ENCODE measurements around the gene TRIP12.
"Not testable (repeated sequence)": the region's sequence is repeated elsewhere in the genome, so short reads cannot be mapped to it uniquely, and the experiment has no call there.

TRIP12 gene

GRCh38 chr2:229732897-229733296 lies 188.9 kb downstream of the TRIP12 start:
- H3K27me3 ChIP-seq (ENCODE audit: control insufficient read depth, insufficient read depth, low read length): no peaks in the 10 kb centered on the region
- peaks cover 11% of the 10 kb centered on the region for H3K9me3 ChIP-seq (ENCODE audit: control insufficient read depth, insufficient read depth, low read depth, low read length)
- peaks cover 23% of the 10 kb centered on the region for H3K4me1 ChIP-seq (ENCODE audit: control insufficient read depth, insufficient read depth, low read length)
- H3K27ac ChIP-seq (ENCODE audit: low read depth, low read length): no peak overlapping the region
- no peaks in the 10 kb centered on the region for H3K36me3 ChIP-seq (ENCODE audit: control insufficient read depth, insufficient read depth, low read length)
- no peak overlapping the region for H3K4me3 ChIP-seq (ENCODE audit: low read depth, low read length)
- H3K9ac ChIP-seq (ENCODE audit: low read length): no peak overlapping the region

- Histone ChIP-seq H3K4me1 (ENCODE audit: control insufficient read depth, insufficient read depth, low read length) (peaks cover 23% of the 10 kb centered on the region), H3K9ac (ENCODE audit: low read length) (no peak overlapping the region), H3K4me3 (ENCODE audit: low read depth, low read length) (no peak overlapping the region), H3K27ac (ENCODE audit: low read depth, low read length) (no peak overlapping the region), H3K27me3 (ENCODE audit: control insufficient read depth, insufficient read depth, low read length) (no peaks in the 10 kb centered on the region), H3K36me3 (ENCODE audit: control insufficient read depth, insufficient read depth, low read length) (no peaks in the 10 kb centered on the region), H3K9me3 (ENCODE audit: control insufficient read depth, insufficient read depth, low read depth, low read length) (peaks cover 8% of the 10 kb centered on the region)
Observed at GRCh38 chr2:229731916-229732315, 189.9 kb downstream of the TRIP12 start.

- Histone ChIP-seq H3K27me3 (ENCODE audit: control insufficient read depth, insufficient read depth, low read length) (no peaks in the 10 kb centered on the region), H3K36me3 (ENCODE audit: control insufficient read depth, insufficient read depth, low read length) (no peaks in the 10 kb centered on the region), H3K27ac (ENCODE audit: low read depth, low read length) (no peak overlapping the region), H3K9me3 (ENCODE audit: control insufficient read depth, insufficient read depth, low read depth, low read length) (peaks cover 5% of the 10 kb centered on the region; the same call in 1 of the 2 replicates), H3K9ac (ENCODE audit: low read length) (no peak overlapping the region), H3K4me3 (ENCODE audit: low read depth, low read length) (no peak overlapping the region), H3K4me1 (ENCODE audit: control insufficient read depth, insufficient read depth, low read length) (peaks cover 23% of the 10 kb centered on the region)
Observed at GRCh38 chr2:229731363-229731762, 190.4 kb downstream of the TRIP12 start.

GRCh38 chr2:229728370-229728769 lies 193.4 kb downstream of the TRIP12 start:
- H3K27ac ChIP-seq (ENCODE audit: low read depth, low read length): no peak overlapping the region
- no peaks in the 10 kb centered on the region for H3K36me3 ChIP-seq (ENCODE audit: control insufficient read depth, insufficient read depth, low read length)
- no peak overlapping the region for H3K9ac ChIP-seq (ENCODE audit: low read length)
- H3K4me1 ChIP-seq (ENCODE audit: control insufficient read depth, insufficient read depth, low read length): peaks cover 9% of the 10 kb centered on the region
- H3K9me3 ChIP-seq (ENCODE audit: control insufficient read depth, insufficient read depth, low read depth, low read length): no peaks in the 10 kb centered on the region
- no peak overlapping the region for H3K4me3 ChIP-seq (ENCODE audit: low read depth, low read length)
- no peaks in the 10 kb centered on the region for H3K27me3 ChIP-seq (ENCODE audit: control insufficient read depth, insufficient read depth, low read length)

- H3K9me3 ChIP-seq (ENCODE audit: control insufficient read depth, insufficient read depth, low read depth, low read length): no peaks in the 10 kb centered on the region
- no peak overlapping the region for H3K9ac ChIP-seq (ENCODE audit: low read length)
- no peak overlapping the region for H3K27ac ChIP-seq (ENCODE audit: low read depth, low read length)
- no peaks in the 10 kb centered on the region for H3K36me3 ChIP-seq (ENCODE audit: control insufficient read depth, insufficient read depth, low read length)
- no peaks in the 10 kb centered on the region for H3K27me3 ChIP-seq (ENCODE audit: control insufficient read depth, insufficient read depth, low read length)
- peaks cover 3% of the 10 kb centered on the region for H3K4me1 ChIP-seq (ENCODE audit: control insufficient read depth, insufficient read depth, low read length)
- H3K4me3 ChIP-seq (ENCODE audit: low read depth, low read length): no peak overlapping the region
Observed at GRCh38 chr2:229726643-229727042, 195.2 kb downstream of the TRIP12 start.

- no peak overlapping the region for H3K9ac ChIP-seq (ENCODE audit: low read length)
- H3K9me3 ChIP-seq (ENCODE audit: control insufficient read depth, insufficient read depth, low read depth, low read length): no peaks in the 10 kb centered on the region
- no peaks in the 10 kb centered on the region for H3K36me3 ChIP-seq (ENCODE audit: control insufficient read depth, insufficient read depth, low read length)
- H3K4me1 ChIP-seq (ENCODE audit: control insufficient read depth, insufficient read depth, low read length): no peaks in the 10 kb centered on the region
- H3K27me3 ChIP-seq (ENCODE audit: control insufficient read depth, insufficient read depth, low read length): no peaks in the 10 kb centered on the region
- no peak overlapping the region for H3K4me3 ChIP-seq (ENCODE audit: low read depth, low read length)
- H3K27ac ChIP-seq (ENCODE audit: low read depth, low read length): no peak overlapping the region
Observed at GRCh38 chr2:229725716-229726574, 195.9 kb downstream of the TRIP12 start.

- H3K4me3 ChIP-seq (ENCODE audit: low read depth, low read length); H3K4me1 ChIP-seq (ENCODE audit: control insufficient read depth, insufficient read depth, low read length); H3K9ac ChIP-seq (ENCODE audit: low read length); H3K27ac ChIP-seq (ENCODE audit: low read depth, low read length); H3K9me3 ChIP-seq (ENCODE audit: control insufficient read depth, insufficient read depth, low read depth, low read length); H3K36me3 ChIP-seq (ENCODE audit: control insufficient read depth, insufficient read depth, low read length); H3K27me3 ChIP-seq (ENCODE audit: control insufficient read depth, insufficient read depth, low read length): not testable (repeated sequence)
Observed at GRCh38 chr2:229723192-229723591, 198.6 kb downstream of the TRIP12 start.

- H3K27ac ChIP-seq (ENCODE audit: low read depth, low read length): no peak overlapping the region
- no peak overlapping the region for H3K9ac ChIP-seq (ENCODE audit: low read length)
- H3K9me3 ChIP-seq (ENCODE audit: control insufficient read depth, insufficient read depth, low read depth, low read length): no peaks in the 10 kb centered on the region
- H3K4me1 ChIP-seq (ENCODE audit: control insufficient read depth, insufficient read depth, low read length): no peaks in the 10 kb centered on the region; the same call in 1 of the 2 replicates
- peaks cover 37% of the 10 kb centered on the region for H3K27me3 ChIP-seq (ENCODE audit: control insufficient read depth, insufficient read depth, low read length)
- H3K36me3 ChIP-seq (ENCODE audit: control insufficient read depth, insufficient read depth, low read length): no peaks in the 10 kb centered on the region
- no peak overlapping the region for H3K4me3 ChIP-seq (ENCODE audit: low read depth, low read length)
Observed at GRCh38 chr2:229719926-229720647, 201.7 kb downstream of the TRIP12 start.

GRCh38 chr2:229718057-229718456 lies 203.8 kb downstream of the TRIP12 start:
- Histone ChIP-seq H3K9ac (ENCODE audit: low read length) (no peak overlapping the region), H3K4me1 (ENCODE audit: control insufficient read depth, insufficient read depth, low read length) (peaks cover 4% of the 10 kb centered on the region), H3K36me3 (ENCODE audit: control insufficient read depth, insufficient read depth, low read length) (no peaks in the 10 kb centered on the region), H3K27ac (ENCODE audit: low read depth, low read length) (no peak overlapping the region), H3K27me3 (ENCODE audit: control insufficient read depth, insufficient read depth, low read length) (peaks cover 56% of the 10 kb centered on the region), H3K4me3 (ENCODE audit: low read depth, low read length) (no peak overlapping the region), H3K9me3 (ENCODE audit: control insufficient read depth, insufficient read depth, low read depth, low read length) (no peaks in the 10 kb centered on the region)

GRCh38 chr2:229715895-229716507 lies 205.8 kb downstream of the TRIP12 start:
- Histone ChIP-seq H3K27me3 (ENCODE audit: control insufficient read depth, insufficient read depth, low read length) (peaks cover 76% of the 10 kb centered on the region), H3K36me3 (ENCODE audit: control insufficient read depth, insufficient read depth, low read length) (no peaks in the 10 kb centered on the region), H3K4me3 (ENCODE audit: low read depth, low read length) (no peak overlapping the region), H3K9ac (ENCODE audit: low read length) (no peak overlapping the region), H3K27ac (ENCODE audit: low read depth, low read length) (no peak overlapping the region), H3K4me1 (ENCODE audit: control insufficient read depth, insufficient read depth, low read length) (peaks cover 4% of the 10 kb centered on the region), H3K9me3 (ENCODE audit: control insufficient read depth, insufficient read depth, low read depth, low read length) (no peaks in the 10 kb centered on the region)

Data from HUES6 (cell line).